CD4-positive, alpha-beta T cell treated with Interferon gamma for 1 hour (primary cell): ENCODE measurements around the gene HSF2BP.

Experiments used
- DNase-seq: peaks from one replicate; pipeline ENCODE4 v3.0.0-alpha.2; 2020

Gene HSF2BP

GRCh38 chr21:43648171-43648570, 11.1 kb downstream of the HSF2BP start:
- no peak for DNase-seq

- DNase-seq: peak; percentile 83
Observed at GRCh38 chr21:43646550-43647260, 12.6 kb downstream of the HSF2BP start.

DNA sequence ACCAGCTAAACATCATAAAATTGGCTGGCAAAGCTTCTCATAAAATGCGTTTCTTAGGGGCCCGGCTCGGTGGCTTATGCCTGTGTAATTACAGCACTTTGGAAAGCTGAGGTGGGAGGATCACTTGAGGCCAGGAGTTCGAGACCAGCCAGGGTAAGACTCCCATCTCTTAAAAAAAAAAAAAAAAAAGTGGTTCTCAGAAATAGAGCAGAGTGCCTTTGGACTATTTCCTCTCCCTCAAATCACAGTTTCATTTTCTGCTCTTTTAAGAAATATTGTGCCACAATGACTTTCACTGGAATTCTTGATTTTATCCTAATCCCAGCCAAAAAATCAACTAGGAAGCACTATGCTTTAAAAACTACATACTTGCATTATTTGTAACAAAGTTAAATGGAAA, 13.3 kb downstream of the HSF2BP start:
- DNase-seq: no peak

DNA sequence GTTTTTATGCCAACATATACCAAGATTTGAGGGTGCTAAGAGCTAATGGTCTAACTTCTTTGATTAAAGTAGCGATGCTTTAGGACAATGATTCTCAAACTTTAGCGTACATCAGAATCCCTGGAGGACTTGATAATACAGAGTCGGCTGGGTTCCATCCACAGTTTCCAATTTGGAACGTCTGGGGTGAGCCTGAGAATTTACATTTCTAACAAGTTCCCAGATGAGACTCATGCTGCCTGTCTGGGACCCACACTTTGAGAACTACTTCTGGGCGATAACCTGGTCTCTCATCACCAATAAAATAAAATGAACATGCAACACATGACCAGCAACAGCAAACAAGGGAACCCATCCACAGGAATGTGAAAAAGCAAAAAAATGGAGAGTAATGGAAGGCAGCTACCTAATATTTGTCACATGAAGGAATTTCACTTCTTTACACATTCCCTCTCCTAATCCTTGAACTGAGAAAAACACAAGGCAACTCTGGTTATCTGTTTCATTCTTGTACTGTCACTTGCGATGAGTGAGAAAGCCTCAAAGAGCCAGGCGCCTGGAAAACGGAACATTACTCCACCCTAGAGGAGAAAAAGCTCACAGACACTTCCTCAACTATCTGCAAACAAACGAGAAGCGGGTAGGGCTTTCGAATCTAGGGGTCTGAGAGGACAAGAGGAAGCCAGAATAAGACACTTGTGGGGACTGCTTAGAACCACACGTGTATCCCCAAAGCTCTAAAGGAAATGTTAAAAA, 14.0 kb downstream of the HSF2BP start:
- DNase-seq: peak; percentile 44

GRCh38 chr21:43644609-43645008, 14.7 kb downstream of the HSF2BP start:
- no peak for DNase-seq

DNA sequence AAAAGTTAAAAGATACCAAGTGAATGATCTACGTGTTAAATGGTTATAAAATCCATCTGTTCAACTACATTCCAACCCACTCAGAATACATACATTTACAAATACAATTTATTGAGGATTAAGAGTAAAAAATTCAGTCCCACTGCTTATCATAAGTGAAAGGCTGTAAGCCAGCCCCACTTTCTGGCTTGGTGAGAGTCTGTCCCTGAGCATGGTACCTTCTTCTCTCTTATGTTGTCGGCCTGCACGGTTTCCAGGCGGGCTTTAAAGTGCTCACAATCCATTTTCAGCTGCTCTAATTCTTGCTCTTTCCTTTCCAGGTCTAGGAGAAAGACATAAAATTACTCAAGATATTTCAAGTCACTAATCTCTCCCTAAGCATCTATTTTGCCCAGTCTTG, 15.2 kb downstream of the HSF2BP start:
- no peak for DNase-seq

DNA sequence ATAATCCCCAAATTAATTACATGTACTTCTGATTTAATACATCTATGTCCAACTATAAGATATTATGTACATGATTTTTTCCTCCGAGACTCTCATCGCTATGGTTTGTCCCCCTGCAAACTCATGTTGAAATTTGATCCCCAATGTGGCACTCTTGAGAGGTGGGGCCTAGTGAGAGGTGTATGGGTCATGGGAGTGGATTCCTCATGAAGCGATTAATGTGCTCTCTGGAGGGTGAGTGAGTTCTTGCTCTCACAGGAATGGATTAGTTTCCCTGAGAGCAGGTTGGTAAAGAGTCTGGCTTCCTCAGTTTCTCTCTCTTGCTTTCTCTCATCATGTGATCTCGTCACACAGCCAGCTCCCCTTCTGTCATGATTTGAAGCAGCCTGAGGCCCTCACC, 16.1 kb downstream of the HSF2BP start:
- no peak for DNase-seq

- DNase-seq: no peak
Observed at GRCh38 chr21:43640400-43640799, 18.9 kb downstream of the HSF2BP start.

GRCh38 chr21:43639470-43640353, 19.6 kb downstream of the HSF2BP start:
- DNase-seq: no peak

GRCh38 chr21:43637530-43638158, 21.6 kb downstream of the HSF2BP start:
- no peak for DNase-seq

GRCh38 chr21:43635436-43635835, 23.9 kb downstream of the HSF2BP start:
- no peak for DNase-seq

- DNase-seq: no peak
Observed at GRCh38 chr21:43634618-43635017, 24.7 kb downstream of the HSF2BP start.

DNA sequence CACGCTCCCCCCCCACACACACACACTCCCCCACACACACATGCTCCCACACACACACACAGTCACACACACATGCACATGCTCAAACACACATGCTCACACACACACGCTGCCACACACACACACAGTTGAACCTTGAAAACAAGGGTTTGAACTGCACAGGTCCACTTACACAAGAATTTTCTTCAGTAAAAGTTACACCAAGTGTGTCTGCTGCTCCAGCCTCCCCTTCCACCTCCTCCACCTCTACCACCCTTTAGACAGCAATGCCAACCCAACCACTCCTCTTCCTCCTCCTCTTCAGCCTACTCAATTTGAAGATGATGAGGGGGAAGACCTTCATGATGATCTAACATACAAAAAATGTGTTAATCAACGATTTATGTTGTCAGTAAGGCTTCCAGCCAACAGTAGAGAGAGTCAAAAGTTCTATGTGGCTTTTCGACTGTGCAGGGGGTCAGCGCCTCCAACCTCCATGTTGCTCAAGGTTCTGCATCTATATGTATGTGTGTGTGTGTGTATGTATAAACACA, 26.8 kb downstream of the HSF2BP start:
- DNase-seq: no peak

DNA sequence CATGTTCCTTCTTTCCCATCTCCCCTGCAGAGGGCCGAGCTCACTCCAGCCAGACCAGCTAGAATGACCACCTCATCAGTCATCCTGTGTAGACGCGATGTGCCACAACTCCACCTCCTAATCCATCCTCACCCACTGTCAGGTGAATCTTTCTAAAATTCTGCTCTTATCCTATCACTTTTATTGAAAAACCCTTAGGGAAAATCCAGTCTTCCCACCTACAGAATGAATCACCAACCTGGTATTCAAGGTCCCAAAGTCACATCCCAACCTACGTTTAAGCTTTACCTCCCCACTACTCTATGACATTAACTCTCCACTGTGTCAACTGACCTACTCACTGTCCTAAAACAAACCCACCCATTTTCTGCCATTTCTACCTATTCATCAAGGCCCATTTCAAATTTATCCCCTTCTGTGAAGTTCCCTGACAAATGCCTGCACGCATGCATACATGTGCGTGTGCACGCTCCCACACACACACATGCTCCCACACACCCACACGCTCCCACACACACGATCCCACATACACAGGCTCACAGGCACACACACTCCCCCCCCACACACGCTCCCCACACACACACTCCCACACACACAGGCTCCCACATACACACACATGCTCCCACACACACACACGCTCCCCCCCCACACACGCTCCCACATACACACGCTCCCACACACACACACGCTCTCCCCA, 27.7 kb downstream of the HSF2BP start:
- no peak for DNase-seq

- DNase-seq: no peak
Observed at GRCh38 chr21:43627527-43627926, 31.8 kb downstream of the HSF2BP start.

GRCh38 chr21:43626390-43626789, 32.9 kb downstream of the HSF2BP start:
- DNase-seq: no peak

DNA sequence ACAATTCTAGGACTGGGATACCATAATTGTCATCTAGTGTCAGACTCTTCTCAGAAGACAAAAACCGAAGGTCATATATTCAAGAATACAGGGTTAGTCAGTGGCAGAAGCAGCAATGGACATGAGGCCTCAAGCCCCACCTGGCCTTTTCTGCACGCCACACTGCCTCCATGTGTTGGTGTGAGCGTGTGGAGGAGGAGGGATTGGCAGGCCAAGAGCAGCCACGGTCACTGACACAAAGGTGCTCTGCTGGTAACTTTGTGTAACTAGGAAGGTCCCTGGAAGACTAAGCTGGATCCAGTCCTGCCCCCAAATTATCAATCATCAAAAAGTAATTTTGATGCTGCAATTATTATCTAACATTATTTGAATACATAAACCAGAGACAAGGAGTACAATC, 34.9 kb downstream of the HSF2BP start:
- DNase-seq: no peak

DNA sequence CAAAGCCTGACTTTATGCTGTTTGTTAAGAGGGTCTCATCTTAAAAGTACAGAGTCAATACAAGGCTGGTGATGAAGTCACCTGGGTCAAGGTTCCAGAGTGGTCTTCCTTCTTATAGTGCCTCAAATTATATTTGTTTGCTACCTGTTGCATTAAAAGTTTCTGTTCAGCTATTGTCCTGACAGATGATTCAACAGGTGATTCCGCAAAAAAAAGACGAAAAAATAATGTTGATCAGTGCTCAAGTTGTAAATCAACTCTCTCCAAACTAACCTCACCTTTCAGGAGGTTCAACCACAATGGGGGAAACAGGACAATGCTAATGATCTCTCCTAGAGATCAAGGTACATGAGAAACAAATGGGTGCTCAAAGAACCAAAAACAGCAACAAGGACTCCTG, 35.7 kb downstream of the HSF2BP start:
- DNase-seq: no peak

DNA sequence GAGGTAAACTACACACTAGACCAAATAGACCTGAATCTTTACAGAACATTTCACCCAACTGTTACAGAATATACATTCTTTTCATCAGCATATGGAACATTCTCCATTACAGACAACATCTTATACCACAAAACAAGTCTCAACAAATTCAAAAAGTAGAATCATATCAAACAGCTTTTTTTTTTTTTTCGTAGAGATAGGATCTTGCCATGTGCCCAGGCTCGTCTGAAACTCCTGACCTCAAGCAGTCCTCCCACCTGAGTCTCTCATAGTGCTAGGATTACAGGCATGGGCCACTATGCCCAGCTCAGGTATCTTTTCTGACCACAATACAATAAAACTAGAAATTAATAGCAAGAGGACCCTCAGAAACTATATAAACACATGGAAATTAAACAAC, 36.5 kb downstream of the HSF2BP start:
- no peak for DNase-seq

DNA sequence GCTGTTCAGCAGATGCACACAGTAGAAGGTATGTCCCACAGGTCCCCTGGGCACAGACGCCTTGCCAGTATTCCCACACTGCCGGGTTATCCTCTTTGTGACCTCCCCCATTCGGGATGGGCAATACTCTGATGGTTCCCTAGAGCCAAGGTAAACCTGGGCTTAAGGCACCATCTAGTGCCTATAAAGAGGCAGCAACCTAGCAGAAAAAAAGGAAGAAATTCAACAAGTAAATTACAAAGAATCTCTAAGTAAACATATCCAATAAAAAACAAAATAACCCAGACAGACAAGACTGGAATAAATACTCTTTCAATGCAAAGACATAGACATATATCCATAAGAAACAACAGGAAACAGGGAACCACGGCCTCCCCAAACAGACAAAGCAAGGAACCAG, 39.4 kb downstream of the HSF2BP start:
- DNase-seq: no peak

GRCh38 chr21:43619344-43619743, 39.9 kb downstream of the HSF2BP start:
- no peak for DNase-seq

DNA sequence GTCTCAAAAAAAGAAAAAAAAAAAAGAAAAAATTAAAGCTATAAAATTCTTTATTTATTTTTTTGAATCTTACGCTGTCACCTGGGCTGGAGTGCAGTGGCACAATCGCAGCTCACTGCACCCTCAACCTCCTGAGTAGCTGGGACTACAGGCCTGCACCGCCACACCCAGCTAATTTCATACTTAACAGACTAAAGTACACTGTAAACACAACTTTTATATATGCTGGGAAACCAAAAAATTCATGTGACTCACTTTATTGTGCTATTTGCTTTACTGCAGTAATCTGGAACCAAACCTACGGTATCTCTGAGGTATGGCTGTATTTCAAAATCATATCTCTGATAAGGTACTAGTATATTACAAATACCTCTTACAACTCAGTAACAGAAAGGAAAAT, 40.3 kb downstream of the HSF2BP start:
- no peak for DNase-seq
